ENCODE data around the gene ERN1.
A peak's percentile ranks its signal among the peaks of the same experiment; 100 is the strongest.

ERN1 gene

DNA sequence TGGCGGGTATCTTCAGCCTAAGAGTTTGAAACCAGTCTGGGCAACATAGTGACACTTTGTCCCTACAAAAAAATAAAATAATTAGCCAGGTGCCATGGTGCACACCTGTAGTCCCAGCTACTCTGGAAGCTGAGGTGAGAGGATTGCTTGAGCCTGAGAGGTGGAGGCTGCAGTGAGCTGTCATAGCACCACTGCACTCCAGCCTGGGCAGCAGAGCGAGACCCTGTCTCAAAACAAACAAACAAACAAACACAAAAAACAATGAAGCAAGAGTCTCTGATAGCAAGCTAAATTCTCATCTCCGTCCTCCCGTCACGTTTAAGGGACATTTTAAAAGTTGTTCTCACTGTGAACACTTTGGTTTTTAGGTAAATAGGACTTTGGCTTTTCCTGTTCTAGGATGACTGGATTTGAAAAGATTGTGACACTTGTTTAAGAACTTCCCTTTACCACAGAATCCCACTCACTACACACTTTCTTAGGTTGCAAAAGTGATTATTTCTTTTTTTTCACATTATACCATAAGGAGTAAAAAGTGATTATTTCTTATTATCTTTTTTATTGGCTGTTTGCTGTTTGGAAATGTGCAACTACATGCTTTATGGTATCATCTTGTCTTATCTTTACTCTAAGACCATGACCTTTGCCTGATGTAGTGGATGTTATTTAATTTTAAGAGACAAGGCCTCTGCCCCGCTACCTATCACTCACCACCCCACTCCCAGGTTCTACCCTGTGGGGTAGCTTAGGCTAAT, 4.4 kb upstream of the ERN1 start:
- DNase-seq: no peak

DNA sequence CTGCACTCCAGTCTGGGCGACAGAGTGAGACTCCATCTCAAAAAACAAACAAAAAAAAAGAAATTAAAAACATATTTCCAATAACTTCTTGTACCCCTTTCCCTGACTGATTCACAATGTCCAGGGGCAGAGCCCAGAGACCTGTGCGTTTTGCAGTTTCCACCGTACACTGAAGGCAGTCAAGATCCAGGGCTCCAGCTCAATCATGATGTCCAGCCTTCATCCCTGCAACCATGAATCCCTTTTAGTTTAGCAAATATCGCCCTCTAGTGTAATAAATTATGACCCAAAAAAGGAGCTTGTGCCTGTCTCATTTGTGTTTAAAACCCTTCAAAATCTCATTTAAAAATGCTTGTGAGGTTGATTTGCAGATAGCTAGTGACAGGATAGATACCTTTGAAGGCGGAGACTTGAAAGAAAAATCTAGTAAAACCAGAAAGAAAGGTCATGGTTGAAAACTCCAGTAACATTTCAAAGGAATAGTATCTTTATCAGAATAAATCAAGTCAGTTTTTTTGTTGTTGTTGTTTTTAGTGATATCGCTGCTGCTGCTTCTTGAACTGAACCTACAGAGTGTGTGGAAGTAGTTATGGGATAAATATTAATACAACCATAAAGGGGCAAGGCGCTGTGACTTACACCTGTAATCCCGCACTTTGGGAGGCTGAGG, 3.7 kb upstream of the ERN1 start:
- DNase-seq: peak; percentile 39 to 76

DNA sequence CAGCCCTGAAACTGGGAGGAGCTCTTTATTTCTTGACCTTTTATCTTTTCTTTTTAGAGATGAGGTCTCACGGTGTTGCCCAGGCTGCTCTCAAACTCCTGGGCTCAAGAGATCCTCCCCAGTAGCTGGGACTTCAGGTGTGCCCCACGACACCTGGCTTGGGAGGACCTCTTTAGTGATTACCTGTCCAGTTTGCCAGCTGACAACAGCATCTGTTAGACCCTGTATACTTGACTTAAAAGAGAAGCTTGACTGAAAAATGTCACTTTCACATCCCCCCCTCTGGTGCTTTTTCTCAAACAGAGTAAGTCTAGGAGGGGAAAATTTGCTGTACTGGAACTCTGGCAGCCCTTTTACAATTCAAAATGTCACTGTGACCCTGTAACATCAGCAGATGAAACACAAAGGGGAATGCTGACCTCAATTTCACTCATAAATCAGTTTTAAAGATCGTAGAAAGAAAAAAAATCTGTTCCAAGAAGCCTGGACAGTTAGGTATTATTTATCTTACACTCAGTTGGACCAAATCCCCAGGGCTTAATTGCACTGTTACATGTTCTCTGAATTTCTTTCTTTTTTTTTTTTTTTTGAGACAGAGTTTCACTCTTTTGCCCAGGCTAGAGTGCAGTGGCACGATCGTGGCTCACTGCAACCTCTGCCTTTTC, 1.8 kb upstream of the ERN1 start:
- DNase-seq: no peak

DNA sequence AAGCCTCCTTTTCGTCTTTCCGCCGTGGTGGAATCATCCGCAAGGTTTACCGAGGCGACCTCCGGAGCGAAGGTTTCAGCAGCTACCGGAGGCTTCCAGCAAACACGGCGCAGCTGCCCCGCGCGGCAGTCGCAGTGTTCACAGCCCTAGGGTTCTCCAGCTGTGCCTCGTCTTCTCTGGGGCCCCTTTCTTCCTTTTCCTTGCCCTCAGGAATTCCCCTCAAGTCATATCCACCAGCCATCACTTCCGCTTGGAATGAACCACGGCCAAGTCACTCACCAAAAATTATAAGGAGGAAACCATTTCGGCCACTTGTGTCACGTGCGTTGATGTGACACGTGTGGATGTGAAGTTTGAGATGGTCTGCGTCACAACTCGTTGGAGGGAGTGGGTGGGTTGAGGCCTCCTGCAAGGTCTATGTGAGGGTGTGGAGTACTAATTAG, 636 bp upstream of the ERN1 start:
- DNase-seq: peak; percentile 79

DNA sequence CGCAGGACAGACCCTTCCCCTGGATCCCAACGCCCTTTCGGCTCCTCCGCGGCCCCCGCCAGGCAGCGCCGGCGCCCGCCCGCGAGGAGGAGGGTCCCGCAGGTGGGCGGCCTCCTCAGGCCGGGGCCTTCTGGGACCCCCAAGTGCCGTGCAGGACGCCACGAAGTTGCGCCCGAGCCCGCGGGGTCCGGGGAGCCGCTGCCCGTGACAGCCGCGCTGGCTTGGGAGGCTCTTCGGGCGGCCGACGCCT, 504 bp downstream of the ERN1 start:
- no peak for DNase-seq

DNA sequence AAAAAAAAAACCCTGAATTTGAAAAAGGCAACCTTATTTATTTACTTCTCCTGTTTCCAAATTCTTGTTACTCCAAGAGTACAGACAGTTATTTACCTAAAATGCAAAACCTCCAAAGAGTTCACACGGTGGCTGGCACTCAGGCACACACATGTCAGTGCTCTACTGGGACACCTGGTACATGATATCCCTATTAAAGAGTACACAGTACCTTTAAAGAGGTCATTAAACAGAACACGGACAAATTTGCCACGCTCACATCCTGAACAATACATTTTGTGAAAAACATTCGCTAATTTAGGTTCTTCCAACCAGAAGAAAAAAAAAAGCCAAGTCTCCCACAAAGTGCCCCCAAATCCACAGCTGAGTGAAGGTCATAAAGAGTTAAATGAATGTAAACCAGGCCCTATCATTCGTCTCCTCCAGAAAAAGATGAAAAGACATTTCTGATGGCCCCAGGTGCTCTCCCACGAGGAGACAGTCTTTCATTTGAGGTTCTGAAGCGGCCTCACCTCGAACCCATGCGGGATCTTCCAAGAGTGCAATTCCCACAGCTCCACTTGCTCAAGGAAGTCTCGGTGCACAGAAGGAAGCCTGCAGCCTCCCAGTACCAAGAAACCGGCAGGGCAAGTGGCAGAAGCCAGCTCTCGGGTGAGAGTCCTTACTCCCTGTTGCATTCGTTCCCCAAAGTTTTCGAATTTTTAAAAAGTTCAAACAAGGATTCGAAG, 993 bp downstream of the ERN1 start:
- no peak for DNase-seq

DNA sequence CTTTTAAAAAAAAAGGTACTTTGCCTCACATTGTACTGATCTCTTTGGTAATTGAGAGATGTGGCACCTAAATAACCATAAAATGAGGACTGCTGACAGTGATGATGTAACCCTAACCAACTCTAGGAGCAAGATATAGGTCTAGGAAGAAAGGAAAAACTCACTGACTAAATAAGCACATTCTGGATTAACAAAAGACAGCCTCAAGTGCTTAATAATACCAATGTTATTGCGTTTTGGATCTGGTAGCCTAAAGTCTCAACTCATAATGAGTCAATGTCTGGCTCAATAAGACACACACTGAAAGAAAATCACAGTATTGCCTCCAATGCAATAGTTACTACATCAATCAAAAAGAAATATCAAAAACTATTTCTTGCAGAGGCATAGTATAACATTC, 3.0 kb downstream of the ERN1 start:
- DNase-seq: no peak

DNA sequence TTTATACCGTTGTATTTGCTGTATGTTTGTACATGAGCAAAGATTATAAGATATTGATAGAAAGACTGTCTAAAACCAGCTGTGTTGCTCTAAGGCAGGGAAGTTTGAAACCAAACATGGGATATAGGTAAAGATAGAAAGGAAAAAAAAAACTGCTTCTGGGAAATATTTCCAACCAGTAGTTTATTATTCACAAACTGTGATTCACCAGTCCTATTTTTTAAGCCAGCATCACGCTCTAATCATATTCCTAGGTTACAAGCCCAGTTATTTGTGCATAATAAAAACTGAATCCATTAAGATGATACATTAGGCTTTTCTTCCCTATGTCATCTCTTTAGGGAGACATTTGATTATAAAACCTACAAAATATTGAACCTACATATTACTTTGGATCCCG, 4.0 kb downstream of the ERN1 start:
- no peak for DNase-seq

DNA sequence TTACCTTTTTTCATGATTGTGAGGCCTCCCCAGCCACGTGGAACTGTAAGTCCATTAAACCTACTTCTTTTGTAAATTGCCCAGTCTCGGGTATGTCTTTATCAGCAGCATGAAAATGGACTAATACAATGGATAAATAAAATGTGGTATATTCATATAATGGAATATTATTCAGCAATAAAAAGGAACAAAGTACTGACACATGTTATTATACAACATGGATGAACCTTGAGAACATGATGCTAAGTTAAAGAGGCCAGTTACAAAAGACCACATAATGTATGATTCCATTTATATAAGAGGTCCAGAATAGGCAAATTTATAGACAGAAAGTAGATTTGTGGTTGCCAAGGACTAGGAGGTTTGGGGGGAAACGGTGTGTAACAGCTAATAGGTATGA, 5.3 kb downstream of the ERN1 start:
- no peak for DNase-seq

DNA sequence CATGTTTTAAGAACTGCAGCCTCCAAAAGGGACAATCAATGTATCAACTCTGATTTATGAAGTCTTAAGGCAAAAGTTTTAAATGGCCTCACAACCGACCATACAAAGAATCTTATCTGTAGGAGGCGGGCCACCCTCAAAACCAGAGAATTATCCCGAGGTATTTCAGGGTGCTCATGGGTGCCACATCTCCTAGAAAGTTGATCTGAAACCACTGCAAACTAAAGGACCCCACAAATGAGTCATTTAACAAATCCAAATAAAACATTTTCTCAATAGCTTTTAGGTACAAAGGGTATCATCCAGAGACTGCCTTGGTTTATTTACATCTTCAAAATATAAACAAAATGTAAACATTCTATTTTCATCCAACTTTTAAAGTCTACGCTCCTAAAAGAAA, 6.8 kb downstream of the ERN1 start:
- DNase-seq: no peak

DNA sequence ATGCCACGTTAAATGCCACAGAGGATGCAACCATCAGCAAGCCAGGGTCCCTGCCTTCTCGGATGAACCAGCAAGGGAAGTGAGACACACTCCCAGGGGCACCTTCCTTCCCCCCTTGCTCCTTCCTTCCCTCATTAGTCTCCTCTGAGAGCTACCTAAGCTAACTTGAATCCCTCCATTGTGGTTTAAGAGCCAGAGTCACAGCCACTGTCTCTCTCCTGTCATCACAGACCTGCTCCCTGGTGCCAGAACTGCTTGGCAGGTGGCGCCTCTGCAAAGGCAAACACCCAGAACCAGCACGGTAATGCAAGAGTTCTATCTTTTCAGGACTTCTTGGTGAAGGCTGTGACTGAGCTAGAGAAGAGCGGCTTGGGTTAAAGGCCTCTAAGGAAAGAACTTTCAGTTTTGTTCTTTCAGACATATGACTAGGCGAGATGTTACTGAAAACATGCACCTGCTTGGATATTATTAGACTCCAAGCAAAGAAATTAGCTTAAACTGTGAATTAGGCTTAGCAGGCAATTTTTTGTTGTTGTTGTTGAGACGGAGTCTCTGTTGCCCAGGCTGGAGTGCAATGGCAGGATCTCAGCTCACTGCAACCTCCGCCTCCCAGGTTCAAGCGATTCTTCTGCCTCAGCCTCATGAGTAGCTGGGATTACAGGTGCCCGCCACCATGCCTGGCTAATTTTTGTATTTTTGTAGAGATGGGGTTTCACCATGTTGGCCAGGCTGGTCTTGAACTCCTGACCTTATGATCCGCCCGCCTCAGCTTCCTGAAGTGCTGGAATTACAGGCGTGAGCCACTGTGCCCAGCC, 8.8 kb downstream of the ERN1 start:
- peak in 1 of 2 donors; percentile 30 for DNase-seq

DNA sequence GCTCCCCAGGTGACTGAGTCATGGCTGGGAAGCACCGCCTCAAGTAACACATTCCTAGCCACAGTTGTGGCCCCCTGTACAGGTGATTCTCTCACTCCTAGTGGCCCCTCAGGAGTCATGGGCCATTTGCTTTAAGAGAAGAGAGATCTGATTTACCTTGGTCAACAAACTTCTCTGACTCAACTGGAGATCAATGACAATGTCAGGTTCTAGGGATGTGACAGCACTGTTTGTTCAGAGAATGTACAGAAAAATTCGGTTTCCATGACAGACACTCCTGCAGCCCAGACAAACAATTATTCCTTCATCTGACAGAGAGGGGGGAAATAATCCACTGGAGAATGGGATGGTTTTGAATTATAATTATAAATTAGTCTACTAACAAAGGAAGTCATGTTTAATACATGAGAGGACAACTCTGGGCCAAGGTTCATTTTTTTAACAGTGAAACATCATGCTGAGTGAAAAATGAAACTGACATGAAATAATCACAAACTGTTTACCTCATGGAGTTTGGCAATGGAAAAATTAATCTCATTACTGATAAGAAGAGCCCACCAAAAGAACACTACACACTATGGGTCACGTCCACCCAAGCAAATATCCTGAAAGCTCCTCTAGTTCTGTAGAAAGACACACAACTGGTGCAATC, 9.7 kb downstream of the ERN1 start:
- no peak for DNase-seq

DNA sequence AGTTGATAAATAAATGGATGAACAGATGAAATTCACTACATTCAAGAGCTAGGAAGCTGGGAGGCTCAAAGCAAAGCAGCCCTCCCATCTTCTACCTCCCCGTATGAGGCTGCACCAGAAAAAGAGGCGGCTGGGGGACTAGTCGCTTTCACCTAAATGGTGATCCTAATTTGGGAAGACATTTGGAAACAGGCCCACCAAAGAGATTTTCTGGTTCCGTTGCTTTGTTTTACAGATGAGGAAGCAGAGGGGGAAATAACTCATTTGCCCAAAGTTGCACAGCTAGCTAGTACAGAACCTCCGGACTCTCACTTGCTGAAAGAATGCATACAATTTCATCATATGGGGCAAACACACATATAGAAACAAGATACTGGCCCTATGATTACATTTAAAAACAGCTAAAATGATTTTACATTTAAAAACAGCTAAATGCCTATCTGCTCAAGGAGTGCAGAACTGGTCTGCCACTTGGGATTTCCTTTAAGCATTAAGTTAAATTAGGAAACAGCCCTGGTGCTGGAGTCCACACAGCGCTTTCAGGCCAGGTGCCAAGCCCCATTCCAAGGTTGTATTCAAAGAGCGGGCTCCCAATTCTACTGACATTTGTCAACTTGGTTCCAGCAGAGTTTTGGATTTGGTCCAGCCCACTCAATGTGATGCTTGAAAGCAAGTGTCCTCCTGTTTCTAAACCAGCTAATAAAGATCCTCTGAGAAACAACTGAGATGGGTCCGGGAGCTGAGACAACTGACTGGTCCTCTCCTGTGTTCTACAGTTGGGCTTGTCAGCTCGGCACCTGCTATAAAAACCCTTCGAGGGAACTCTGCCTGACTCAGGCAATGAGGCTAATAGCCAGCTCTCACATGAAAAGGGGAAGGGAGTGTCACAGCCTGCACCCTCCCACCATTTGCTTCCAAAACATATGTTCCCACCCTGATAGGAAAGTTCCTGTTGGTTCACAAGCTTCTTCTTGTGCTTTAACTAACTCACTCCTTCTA, 11.7 kb downstream of the ERN1 start:
- DNase-seq: peak in 1 of 2 donors; percentile 30

DNA sequence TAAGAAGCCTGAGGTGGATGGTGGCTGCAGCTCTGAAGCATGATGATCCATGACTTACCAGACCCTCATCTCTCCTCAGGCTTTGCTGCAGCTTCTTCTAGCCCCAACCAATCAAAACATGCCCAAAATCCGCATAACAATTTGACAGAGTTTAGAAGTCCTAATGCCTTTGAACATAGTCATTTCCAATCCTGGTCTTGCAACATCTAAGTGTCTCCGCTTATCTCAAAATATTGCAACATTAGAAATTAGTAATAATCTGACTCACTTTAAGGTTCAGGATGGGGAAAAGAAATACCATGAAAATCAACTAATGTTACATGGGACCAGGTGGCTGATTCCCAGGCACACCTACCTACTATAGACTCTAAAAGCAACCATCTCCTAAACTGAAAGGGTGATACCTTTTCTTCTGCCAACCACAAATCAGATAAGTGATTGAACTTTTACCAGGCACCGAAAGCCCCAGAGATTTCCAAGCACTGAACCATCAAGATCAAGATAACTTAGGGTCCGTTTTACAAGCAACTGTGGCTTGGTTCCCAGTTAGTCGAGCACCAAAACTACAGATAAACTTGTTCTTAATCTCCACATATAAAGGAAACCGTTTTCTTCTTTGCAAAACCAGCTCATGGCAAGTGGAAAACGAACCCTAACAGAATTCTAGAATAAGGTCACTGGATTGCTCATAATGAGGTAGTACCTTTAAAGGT, 14.0 kb downstream of the ERN1 start:
- DNase-seq: peak in 1 of 2 donors; percentile 28

DNA sequence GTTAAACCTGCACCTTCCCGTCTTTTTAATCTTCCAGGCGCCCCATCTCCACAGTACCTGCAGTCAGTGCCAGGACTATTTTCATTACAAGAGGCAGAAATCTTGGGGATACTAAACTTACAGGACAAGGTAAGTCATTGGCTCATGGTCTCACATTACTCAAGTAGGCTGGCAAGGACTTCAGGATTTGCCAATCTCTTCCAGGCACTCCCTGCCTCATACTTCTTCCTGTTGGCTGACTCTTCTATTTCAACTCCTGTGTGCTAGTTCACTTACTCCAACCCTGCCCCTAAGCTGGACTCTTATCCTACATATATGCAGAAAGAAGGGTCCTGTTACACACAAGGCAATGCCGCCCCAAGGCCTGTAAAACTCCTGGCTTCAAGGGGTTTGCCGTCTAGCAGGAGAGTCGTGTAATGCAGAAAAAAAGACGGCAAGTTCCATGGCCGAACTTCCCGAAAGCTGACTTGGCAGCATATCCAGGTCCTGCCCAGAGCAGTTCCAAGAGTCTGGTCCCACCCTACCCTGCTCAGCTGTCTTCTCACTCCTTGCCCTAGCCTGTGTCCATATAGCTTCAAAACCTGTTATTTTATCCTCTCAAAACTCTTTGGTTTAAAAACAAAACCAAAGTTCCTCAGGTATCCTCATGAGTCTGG, 14.8 kb downstream of the ERN1 start:
- no peak for DNase-seq

DNA sequence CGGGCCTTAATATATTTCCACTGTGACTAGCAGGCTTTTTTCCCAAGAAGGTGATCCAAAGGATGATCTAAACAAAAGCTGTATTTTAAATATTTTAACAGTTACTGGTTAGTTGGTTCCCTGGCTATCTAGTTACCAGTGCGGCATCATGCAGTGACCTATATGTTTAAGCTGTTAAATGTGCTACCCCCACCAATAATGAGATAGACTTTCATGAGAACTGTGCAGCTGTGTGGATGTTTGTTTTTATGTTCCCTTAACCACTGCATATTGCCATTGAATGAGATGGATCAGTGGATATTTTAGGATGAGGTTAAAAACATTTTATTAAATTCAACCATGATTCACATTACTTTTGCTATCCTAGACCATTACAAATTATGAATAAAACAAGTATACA, 16.9 kb downstream of the ERN1 start:
- DNase-seq: no peak

DNA sequence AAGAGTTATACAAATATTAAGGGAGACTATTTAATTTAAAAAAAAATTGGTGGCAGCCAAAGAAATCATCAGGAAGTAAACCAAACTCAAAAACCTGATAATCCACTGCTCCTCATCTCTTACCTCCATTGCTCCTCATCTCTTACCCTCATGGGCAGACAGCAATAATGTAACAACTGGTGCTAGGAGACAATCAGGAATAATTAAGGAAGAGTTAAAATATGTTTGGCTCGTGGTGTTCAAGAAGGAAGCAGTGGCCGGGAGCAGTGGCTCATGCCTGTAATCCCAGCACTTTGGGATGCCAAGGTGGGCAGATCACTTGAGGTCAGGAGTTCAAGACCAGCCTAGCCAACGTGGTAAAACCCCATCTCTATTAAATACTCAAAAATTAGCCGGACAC, 18.1 kb downstream of the ERN1 start:
- no peak for DNase-seq

DNA sequence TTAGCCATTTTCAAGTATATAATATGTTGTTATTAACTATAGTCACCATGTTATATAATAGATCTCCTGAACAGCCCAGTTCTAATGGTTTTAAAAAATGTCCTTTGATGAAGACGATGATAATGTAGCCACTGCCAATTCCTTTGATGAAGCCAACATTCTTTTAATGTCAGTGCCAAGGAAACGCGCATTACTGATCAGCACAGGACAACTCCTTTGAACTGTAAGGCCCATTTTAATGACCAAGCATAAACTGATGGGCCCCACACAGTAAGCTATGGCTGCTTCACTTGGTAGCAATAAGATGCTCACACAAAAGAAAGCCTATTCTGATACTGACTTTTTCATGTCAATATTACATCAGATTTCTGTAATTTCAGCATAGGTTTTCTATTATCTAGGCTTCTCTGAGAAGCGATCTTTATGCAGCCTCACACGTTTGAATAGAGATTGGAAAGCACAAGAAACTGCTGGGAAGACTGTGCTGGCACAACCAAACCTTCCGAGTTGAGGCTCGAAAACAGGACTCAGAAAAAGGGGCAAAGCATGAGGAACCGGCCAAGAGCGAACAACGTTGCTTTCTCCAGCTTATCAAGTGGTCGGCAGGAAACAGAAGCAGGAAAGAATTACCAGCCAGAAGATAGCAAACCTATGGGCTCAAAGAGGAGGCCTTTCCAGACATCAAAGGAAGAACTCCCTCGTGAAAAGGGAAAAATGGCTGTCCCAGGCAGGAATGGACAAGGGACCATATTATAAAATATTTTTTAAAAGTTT, 19.4 kb downstream of the ERN1 start:
- no peak for DNase-seq

DNA sequence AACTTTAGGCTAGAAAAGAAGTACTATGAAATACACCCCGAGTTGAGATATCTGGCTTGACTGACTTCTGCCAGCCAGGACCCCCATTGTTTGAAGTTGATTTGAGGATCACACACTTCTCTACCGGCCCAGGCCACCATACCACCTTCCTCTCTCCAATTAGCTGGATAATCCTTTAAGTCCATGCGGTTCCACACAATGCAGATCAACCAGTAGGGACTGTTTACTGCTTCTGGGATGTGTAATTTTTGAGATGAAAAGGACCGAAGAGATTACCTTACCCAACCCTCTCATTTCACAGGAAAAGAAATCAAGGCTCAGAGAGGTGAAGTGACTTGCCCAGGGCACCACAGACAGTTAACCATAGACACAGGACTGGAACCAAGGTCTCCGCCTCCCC, 20.5 kb downstream of the ERN1 start:
- no peak for DNase-seq

Data from CD4-positive, alpha-beta T cell treated with Interleukin-1 beta for 1 hour (primary cell).